WTC11 (cell line): ENCODE results near the gene NAV2. TPM values are rescaled to one million over a fixed set of nuclear protein-coding genes. Genes with fewer than 3 reads are reported as not detected.
A peak's percentile ranks its signal among the peaks of the same experiment; 100 is the strongest.

Source experiments
- ATAC-seq: fragments of 200-7000 bp; cut with Tn5 transposase; 2 replicates; pipeline ENCODE4 v1.10.0; 2021; ENCODE audit warnings: mild to moderate bottlenecking, moderate library complexity
- CTCF ChIA-PET: fragments of 300-600 bp; sonication (Branson Sonifier 250); formaldehyde crosslinking; loops from one replicate; lab custom pipeline; 2021; ENCODE audit warnings: antibody characterized with exemption; lab: Charles Lee
- POLR2A ChIA-PET: fragments of 350-600 bp; sonication (Branson Sonifier 250); formaldehyde crosslinking; loops from one replicate; lab custom pipeline; 2021; ENCODE audit warnings: antibody characterized with exemption; lab: Charles Lee
- DNase-seq: peaks from one replicate; pipeline ENCODE4 v3.0.0; 2021; ENCODE audit warnings: low spot score
- H3K27ac Mint-ChIP-seq: 2 replicates; pipeline ENCODE4 v1.8.0; 2021; ENCODE audit warnings: mixed read lengths
- H3K27me3 Mint-ChIP-seq: 2 replicates; pipeline ENCODE4 v1.8.0; 2021; ENCODE audit warnings: low read depth, mild to moderate bottlenecking, moderate library complexity, mixed read lengths
- H3K36me3 Mint-ChIP-seq: 2 replicates; pipeline ENCODE4 v1.8.0; 2021; ENCODE audit warnings: mixed read lengths
- H3K4me1 Mint-ChIP-seq: 2 replicates; pipeline ENCODE4 v1.8.0; 2022; ENCODE audit warnings: mixed read lengths
- H3K4me3 Mint-ChIP-seq: 2 replicates; pipeline ENCODE4 v1.8.0; 2021; ENCODE audit warnings: mild to moderate bottlenecking, moderate library complexity, mixed read lengths
- H3K9me3 Mint-ChIP-seq: 2 replicates; pipeline ENCODE4 v1.8.0; 2021; ENCODE audit warnings: mixed read lengths
- ELF4 ChIP-seq: sonication (generic); formaldehyde crosslinking; IDR thresholded peaks from 2 replicates; pipeline ENCODE4 v1.8.1; 2022; ENCODE audit warnings: low read depth, mild to moderate bottlenecking, moderate library complexity, missing genetic modification reagents
- FOXJ3 ChIP-seq: sonication (generic); formaldehyde crosslinking; IDR thresholded peaks from 2 replicates; pipeline ENCODE4 v1.9.0; 2021; ENCODE audit warnings: missing genetic modification reagents, mild to moderate bottlenecking, borderline replicate concordance
- FOXK1 ChIP-seq: sonication (generic); formaldehyde crosslinking; IDR thresholded peaks from 2 replicates; pipeline ENCODE4 v1.8.0; 2022; ENCODE audit warnings: mild to moderate bottlenecking, moderate library complexity, missing genetic modification reagents
- GABPB1 ChIP-seq: sonication (generic); formaldehyde crosslinking; IDR thresholded peaks from 2 replicates; pipeline ENCODE4 v1.8.1; 2023; ENCODE audit warnings: mild to moderate bottlenecking, missing genetic modification reagents
- GRHL2 ChIP-seq: fragments of 250-450 bp; sonication (Bioruptor Pico); IDR thresholded peaks from 2 replicates; pipeline ENCODE4 v1.8.0; 2022; ENCODE audit warnings: mild to moderate bottlenecking, moderate library complexity; ENCODE audit not compliant: insufficient replicate concordance, severe bottlenecking
- NFATC4 ChIP-seq: fragments of 250-450 bp; sonication (Bioruptor Pico); IDR thresholded peaks from 2 replicates; pipeline ENCODE4 v1.9.0; 2021; ENCODE audit warnings: mild to moderate bottlenecking
- NFE2L1 ChIP-seq: sonication (generic); formaldehyde crosslinking; IDR thresholded peaks from 2 replicates; pipeline ENCODE4 v1.8.1; 2023; ENCODE audit warnings: missing genetic modification reagents
- SMAD3 ChIP-seq: sonication (generic); formaldehyde crosslinking; IDR thresholded peaks from 2 replicates; pipeline ENCODE4 v1.8.0; 2022; ENCODE audit warnings: missing genetic modification reagents, mild to moderate bottlenecking, borderline replicate concordance
- SP1 ChIP-seq: sonication (generic); formaldehyde crosslinking; conservative IDR thresholded peaks from 2 replicates; pipeline ENCODE4 v1.8.1; 2022; ENCODE audit warnings: missing genetic modification reagents
- TP53 ChIP-seq: sonication (generic); formaldehyde crosslinking; IDR thresholded peaks from 2 replicates; pipeline ENCODE4 v1.8.1; 2023; ENCODE audit warnings: mild to moderate bottlenecking, missing genetic modification reagents
- ZBTB21 ChIP-seq: sonication (generic); formaldehyde crosslinking; IDR thresholded peaks from 2 replicates; pipeline ENCODE4 v1.8.1; 2023; ENCODE audit warnings: mild to moderate bottlenecking, missing genetic modification reagents, borderline replicate concordance
- ZNF121 ChIP-seq: sonication (generic); formaldehyde crosslinking; IDR thresholded peaks from 2 replicates; pipeline ENCODE4 v1.8.0; 2023; ENCODE audit warnings: missing genetic modification reagents
- ZNF219 ChIP-seq: sonication (generic); formaldehyde crosslinking; IDR thresholded peaks from 2 replicates; pipeline ENCODE4 v1.8.0; 2023; ENCODE audit warnings: missing genetic modification reagents, mild to moderate bottlenecking, borderline replicate concordance
- ZNF317 ChIP-seq: sonication (generic); formaldehyde crosslinking; IDR thresholded peaks from 2 replicates; pipeline ENCODE4 v1.8.1; 2023; ENCODE audit warnings: low read depth, mild to moderate bottlenecking, moderate library complexity, missing genetic modification reagents, borderline replicate concordance
- total RNA-seq: library from RNA; stranded (reverse); gene quantifications from 3 replicates; pipeline ENCODE4 v1.2.3, GENCODE V29; 2021
- TF ChIP-seq, protein P1 (sequence below): sonication (generic); formaldehyde crosslinking; IDR thresholded peaks from 2 replicates; pipeline ENCODE4 v1.8.0; 2023; ENCODE audit warnings: missing genetic modification reagents
- TF ChIP-seq, protein P2 (sequence below): fragments of 250-450 bp; sonication (Bioruptor Pico); IDR thresholded peaks from 2 replicates; pipeline ENCODE4 v1.9.0; 2021; ENCODE audit warnings: mild to moderate bottlenecking
- TF ChIP-seq, protein P3 (sequence below): sonication (generic); formaldehyde crosslinking; IDR thresholded peaks from 2 replicates; pipeline ENCODE4 v1.8.1; 2022; ENCODE audit warnings: missing genetic modification reagents, borderline replicate concordance
- TF ChIP-seq, protein P4 (sequence below): sonication (generic); formaldehyde crosslinking; IDR thresholded peaks from 2 replicates; pipeline ENCODE4 v1.8.1; 2022; ENCODE audit warnings: low read depth, missing genetic modification reagents, borderline replicate concordance
- TF ChIP-seq, protein P5 (sequence below): fragments of 250-450 bp; sonication (Bioruptor Pico); IDR thresholded peaks from 2 replicates; pipeline ENCODE4 v1.9.0; 2021; ENCODE audit warnings: mild to moderate bottlenecking, borderline replicate concordance

NAV2 gene
- total RNA-seq, 1 experiment from 2014 or later = 42.8 TPM

DNA sequence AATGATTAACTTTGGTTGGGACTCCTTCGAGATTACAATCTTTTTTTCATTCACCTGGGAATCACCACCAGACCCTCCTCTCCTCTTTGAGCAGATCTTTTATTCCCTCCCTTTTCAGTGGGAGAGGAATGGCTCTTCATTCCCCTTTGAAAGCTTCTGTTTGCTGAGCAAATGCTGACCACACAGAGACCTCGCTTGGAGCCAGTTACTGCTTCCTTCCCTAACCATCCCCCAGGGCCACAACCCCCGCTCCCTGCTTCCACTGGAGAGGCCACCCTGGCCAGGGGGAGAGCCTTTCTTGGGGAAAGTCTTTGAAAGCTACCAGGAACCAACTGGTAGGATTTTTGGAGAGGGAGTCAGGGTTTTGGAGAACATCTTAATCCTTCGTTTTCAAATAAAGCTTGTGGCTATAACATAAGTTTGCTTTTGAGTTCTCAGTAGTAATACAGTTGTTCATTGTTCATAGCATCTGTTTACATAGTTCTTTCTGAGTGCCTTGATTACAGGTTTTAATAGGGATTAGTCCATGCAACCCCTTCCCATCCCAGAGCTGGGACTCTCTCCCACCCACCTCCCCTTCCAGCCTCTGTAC lies 309.2 kb downstream of the NAV2 start:
- CTCF ChIA-PET = interaction anchor here (0.8 to 5.2 kb wide), 8 partner anchors 9 to 116 kb away, joined by 3 to 35 read pairs (median 5); no protein-coding TSS in a partner anchor
- no peaks in the 10 kb centered on the region for H3K36me3 Mint-ChIP-seq

DNA sequence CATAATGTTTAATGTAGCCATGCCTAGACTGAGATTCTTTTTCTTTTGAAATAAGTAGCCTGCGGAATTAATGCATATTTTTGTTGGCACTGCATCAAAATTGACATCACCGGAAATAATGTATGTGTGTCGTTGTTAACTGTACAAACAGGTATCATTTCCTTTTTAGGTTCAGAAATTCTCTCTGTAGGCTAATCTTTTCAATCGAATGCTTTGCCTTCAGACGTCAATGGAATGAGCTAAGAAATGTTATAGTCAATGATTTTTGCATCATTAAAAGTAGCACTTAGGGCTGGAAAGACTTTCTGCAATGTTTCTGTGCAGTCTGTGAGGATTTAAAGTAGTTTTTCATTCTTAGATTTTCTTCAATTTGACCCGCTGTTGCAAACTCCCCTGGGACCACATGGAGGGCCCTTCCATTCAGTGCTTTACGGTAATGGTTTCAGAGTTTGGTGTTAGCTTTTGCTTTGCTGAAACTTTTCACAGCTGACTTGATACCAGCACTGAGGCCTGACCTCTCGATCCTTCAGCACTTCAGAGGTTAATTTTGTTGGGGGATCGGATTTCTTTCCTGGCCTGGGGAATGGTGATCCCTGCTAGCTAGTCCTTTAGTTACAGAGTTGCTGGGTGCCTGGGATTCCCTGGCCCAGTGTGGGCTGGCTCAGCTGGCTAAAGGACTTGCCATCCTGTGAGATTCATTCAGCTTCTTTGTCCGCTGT lies 309.9 kb downstream of the NAV2 start:
- H3K4me3 Mint-ChIP-seq = peak overlapping the region; percentile 72
- H3K27me3 Mint-ChIP-seq = no peaks in the 10 kb centered on the region
- CTCF ChIA-PET = interaction anchor here (0.6 to 5.2 kb wide), 11 partner anchors 9 to 576 kb away, joined by 3 to 35 read pairs (median 4); no protein-coding TSS in a partner anchor
- H3K27ac Mint-ChIP-seq = peak overlapping the region; percentile 96
- no peaks in the 10 kb centered on the region for H3K36me3 Mint-ChIP-seq
- H3K9me3 Mint-ChIP-seq = no peaks in the 10 kb centered on the region
- H3K4me1 Mint-ChIP-seq = peaks cover 47% of the 10 kb centered on the region
- DNase-seq (peak; percentile 61), ATAC-seq (peak; percentile 40)
- POLR2A ChIA-PET = interaction anchor here (0.6 to 1.5 kb wide), 8 partner anchors 9 to 69 kb away, joined by 3 to 8 read pairs (median 3); no protein-coding TSS in a partner anchor
- TF ChIP-seq, protein P1, sequence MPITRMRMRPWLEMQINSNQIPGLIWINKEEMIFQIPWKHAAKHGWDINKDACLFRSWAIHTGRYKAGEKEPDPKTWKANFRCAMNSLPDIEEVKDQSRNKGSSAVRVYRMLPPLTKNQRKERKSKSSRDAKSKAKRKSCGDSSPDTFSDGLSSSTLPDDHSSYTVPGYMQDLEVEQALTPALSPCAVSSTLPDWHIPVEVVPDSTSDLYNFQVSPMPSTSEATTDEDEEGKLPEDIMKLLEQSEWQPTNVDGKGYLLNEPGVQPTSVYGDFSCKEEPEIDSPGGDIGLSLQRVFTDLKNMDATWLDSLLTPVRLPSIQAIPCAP (CRISPR knock-in tag) = no peak
- TF ChIP-seq SMAD3 (no peak), GRHL2 (CRISPR knock-in tag) (no peak), ZNF219 (no peak), SP1 (CRISPR knock-in tag) (peak; percentile 44; the same call in 1 of the 2 replicates), FOXK1 (peak; percentile 28; the same call in 1 of the 2 replicates), FOXJ3 (CRISPR knock-in tag) (no peak)

More for the DNA sequence above, 309.2 kb downstream of the NAV2 start:
- peak overlapping the region; percentile 96 for H3K27ac Mint-ChIP-seq
- ATAC-seq (peak; percentile 7), DNase-seq (peak; percentile 26)
- POLR2A ChIA-PET = interaction anchor here (0.7 to 1.5 kb wide), 6 partner anchors 8 to 69 kb away, joined by 3 to 8 read pairs (median 3); no protein-coding TSS in a partner anchor
- TF ChIP-seq, protein P2, sequence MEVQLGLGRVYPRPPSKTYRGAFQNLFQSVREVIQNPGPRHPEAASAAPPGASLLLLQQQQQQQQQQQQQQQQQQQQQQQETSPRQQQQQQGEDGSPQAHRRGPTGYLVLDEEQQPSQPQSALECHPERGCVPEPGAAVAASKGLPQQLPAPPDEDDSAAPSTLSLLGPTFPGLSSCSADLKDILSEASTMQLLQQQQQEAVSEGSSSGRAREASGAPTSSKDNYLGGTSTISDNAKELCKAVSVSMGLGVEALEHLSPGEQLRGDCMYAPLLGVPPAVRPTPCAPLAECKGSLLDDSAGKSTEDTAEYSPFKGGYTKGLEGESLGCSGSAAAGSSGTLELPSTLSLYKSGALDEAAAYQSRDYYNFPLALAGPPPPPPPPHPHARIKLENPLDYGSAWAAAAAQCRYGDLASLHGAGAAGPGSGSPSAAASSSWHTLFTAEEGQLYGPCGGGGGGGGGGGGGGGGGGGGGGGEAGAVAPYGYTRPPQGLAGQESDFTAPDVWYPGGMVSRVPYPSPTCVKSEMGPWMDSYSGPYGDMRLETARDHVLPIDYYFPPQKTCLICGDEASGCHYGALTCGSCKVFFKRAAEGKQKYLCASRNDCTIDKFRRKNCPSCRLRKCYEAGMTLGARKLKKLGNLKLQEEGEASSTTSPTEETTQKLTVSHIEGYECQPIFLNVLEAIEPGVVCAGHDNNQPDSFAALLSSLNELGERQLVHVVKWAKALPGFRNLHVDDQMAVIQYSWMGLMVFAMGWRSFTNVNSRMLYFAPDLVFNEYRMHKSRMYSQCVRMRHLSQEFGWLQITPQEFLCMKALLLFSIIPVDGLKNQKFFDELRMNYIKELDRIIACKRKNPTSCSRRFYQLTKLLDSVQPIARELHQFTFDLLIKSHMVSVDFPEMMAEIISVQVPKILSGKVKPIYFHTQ (CRISPR knock-in tag) = 0 out of 2 replicates have a peak, but pooled peaks have one; percentile 41
- TF ChIP-seq GABPB1 (CRISPR knock-in tag) = 0 out of 2 replicates have a peak, but pooled peaks have one; percentile 22
- TF ChIP-seq FOXJ3 (CRISPR knock-in tag) = no peak
- TF ChIP-seq, protein P3, sequence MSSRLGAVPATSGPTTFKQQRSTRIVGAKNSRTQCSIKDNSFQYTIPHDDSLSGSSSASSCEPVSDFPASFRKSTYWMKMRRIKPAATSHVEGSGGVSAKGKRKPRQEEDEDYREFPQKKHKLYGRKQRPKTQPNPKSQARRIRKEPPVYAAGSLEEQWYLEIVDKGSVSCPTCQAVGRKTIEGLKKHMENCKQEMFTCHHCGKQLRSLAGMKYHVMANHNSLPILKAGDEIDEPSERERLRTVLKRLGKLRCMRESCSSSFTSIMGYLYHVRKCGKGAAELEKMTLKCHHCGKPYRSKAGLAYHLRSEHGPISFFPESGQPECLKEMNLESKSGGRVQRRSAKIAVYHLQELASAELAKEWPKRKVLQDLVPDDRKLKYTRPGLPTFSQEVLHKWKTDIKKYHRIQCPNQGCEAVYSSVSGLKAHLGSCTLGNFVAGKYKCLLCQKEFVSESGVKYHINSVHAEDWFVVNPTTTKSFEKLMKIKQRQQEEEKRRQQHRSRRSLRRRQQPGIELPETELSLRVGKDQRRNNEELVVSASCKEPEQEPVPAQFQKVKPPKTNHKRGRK (CRISPR knock-in tag) = no peak
- no peak for TF ChIP-seq ZNF121 (CRISPR knock-in tag)
- TF ChIP-seq, protein P4, sequence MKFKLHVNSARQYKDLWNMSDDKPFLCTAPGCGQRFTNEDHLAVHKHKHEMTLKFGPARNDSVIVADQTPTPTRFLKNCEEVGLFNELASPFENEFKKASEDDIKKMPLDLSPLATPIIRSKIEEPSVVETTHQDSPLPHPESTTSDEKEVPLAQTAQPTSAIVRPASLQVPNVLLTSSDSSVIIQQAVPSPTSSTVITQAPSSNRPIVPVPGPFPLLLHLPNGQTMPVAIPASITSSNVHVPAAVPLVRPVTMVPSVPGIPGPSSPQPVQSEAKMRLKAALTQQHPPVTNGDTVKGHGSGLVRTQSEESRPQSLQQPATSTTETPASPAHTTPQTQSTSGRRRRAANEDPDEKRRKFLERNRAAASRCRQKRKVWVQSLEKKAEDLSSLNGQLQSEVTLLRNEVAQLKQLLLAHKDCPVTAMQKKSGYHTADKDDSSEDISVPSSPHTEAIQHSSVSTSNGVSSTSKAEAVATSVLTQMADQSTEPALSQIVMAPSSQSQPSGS = no peak
- H3K4me1 Mint-ChIP-seq = peaks cover 50% of the 10 kb centered on the region
- H3K4me3 Mint-ChIP-seq = peak overlapping the region; percentile 72
- no peaks in the 10 kb centered on the region for H3K9me3 Mint-ChIP-seq
- H3K27me3 Mint-ChIP-seq = no peaks in the 10 kb centered on the region

DNA sequence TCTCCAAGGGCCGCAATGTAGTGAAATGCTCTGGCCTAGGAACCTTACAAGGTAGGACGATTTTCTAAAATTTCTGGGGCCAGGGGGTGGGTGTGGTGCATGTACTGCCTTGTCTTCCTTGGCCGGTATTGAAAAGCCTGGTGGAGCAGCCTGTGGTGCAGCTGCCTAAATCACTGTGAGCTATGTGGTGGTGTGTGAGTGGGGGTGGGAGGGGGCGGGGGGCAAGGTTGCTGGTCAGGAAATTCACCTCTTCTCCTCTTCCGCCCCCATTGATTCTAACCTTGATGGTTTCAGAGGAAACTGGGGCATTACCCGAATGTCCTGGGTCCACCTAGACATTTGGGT lies 310.4 kb downstream of the NAV2 start:
- H3K27me3 Mint-ChIP-seq = no peaks in the 10 kb centered on the region
- ChIA-PET CTCF (interaction anchor here (0.6 to 5.2 kb wide), 10 partner anchors 9 to 576 kb away, joined by 3 to 35 read pairs (median 5); no protein-coding TSS in a partner anchor), POLR2A (interaction anchor here (0.6 to 1.5 kb wide), 7 partner anchors 9 to 91 kb away, joined by 3 to 8 read pairs (median 3); no protein-coding TSS in a partner anchor)
- H3K4me3 Mint-ChIP-seq = peak overlapping the region; percentile 72
- ATAC-seq (no peak), DNase-seq (no peak)
- H3K9me3 Mint-ChIP-seq = no peaks in the 10 kb centered on the region
- H3K36me3 Mint-ChIP-seq = no peaks in the 10 kb centered on the region
- peak overlapping the region; percentile 96 for H3K27ac Mint-ChIP-seq
- H3K4me1 Mint-ChIP-seq = peaks cover 48% of the 10 kb centered on the region
- TF ChIP-seq NFATC4 (CRISPR knock-in tag) (no peak), NFE2L1 (no peak), ZBTB21 (CRISPR knock-in tag) (no peak), ZNF317 (CRISPR knock-in tag) (no peak), GABPB1 (CRISPR knock-in tag) (no peak), TP53 (CRISPR knock-in tag) (no peak), ELF4 (CRISPR knock-in tag) (no peak)
- TF ChIP-seq, protein P5, sequence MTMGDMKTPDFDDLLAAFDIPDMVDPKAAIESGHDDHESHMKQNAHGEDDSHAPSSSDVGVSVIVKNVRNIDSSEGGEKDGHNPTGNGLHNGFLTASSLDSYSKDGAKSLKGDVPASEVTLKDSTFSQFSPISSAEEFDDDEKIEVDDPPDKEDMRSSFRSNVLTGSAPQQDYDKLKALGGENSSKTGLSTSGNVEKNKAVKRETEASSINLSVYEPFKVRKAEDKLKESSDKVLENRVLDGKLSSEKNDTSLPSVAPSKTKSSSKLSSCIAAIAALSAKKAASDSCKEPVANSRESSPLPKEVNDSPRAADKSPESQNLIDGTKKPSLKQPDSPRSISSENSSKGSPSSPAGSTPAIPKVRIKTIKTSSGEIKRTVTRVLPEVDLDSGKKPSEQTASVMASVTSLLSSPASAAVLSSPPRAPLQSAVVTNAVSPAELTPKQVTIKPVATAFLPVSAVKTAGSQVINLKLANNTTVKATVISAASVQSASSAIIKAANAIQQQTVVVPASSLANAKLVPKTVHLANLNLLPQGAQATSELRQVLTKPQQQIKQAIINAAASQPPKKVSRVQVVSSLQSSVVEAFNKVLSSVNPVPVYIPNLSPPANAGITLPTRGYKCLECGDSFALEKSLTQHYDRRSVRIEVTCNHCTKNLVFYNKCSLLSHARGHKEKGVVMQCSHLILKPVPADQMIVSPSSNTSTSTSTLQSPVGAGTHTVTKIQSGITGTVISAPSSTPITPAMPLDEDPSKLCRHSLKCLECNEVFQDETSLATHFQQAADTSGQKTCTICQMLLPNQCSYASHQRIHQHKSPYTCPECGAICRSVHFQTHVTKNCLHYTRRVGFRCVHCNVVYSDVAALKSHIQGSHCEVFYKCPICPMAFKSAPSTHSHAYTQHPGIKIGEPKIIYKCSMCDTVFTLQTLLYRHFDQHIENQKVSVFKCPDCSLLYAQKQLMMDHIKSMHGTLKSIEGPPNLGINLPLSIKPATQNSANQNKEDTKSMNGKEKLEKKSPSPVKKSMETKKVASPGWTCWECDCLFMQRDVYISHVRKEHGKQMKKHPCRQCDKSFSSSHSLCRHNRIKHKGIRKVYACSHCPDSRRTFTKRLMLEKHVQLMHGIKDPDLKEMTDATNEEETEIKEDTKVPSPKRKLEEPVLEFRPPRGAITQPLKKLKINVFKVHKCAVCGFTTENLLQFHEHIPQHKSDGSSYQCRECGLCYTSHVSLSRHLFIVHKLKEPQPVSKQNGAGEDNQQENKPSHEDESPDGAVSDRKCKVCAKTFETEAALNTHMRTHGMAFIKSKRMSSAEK (CRISPR knock-in tag) = no peak
